SU-DHL-6 (cell line): Measurements from ENCODE around the gene TLL2.

Source experiments
- H2AFZ ChIP-seq: fragments of 200-600 bp; sonication (generic); 2 replicates; pipeline ENCODE4 v1.6.1; 2014; ENCODE audit warnings: low read depth, mild to moderate bottlenecking, moderate library complexity, mixed read lengths, antibody characterized with exemption, low read length; ENCODE audit not compliant: severe bottlenecking
- H3F3A ChIP-seq: fragments of 200-600 bp; shearing (Covaris generic); 2 replicates; pipeline ENCODE4 v1.6.0; 2016; ENCODE audit warnings: antibody characterized with exemption, mild to moderate bottlenecking; ENCODE audit not compliant: insufficient read depth
- H3K27ac ChIP-seq: fragments of 200-600 bp; sonication (generic); 2 replicates; pipeline ENCODE4 v1.5.1; 2016; ENCODE audit warnings: low read depth, mild to moderate bottlenecking, low read length, moderate library complexity, mixed read lengths
- H3K27me3 ChIP-seq: fragments of 200-600 bp; sonication (generic), shearing (Covaris generic); 2 replicates; pipeline ENCODE4 v1.6.0; 2014; ENCODE audit warnings: mild to moderate bottlenecking, low read length
- H3K36me3 ChIP-seq: fragments of 200-600 bp; sonication (generic); 2 replicates; pipeline ENCODE4 v1.6.1; 2014; ENCODE audit warnings: mild to moderate bottlenecking, low read length, mixed read lengths
- H3K4me2 ChIP-seq: fragments of 300-600, 200-600 bp; shearing (Covaris generic), sonication (generic); 2 replicates; pipeline ENCODE4 v1.6.0; 2014; ENCODE audit warnings: low read length, low read depth, mild to moderate bottlenecking; ENCODE audit not compliant: poor library complexity, severe bottlenecking
- H3K4me3 ChIP-seq: fragments of 200-600 bp; sonication (generic); 2 replicates; pipeline ENCODE4 v1.5.1; 2014; ENCODE audit warnings: antibody characterized with exemption, low read length, mild to moderate bottlenecking, mixed read lengths; ENCODE audit not compliant: insufficient read depth, poor library complexity, severe bottlenecking
- H3K79me2 ChIP-seq: fragments of 200-600 bp; sonication (generic); 2 replicates; pipeline ENCODE4 v1.6.1; 2014; ENCODE audit warnings: mild to moderate bottlenecking, low read length, moderate library complexity; ENCODE audit not compliant: insufficient read depth
- H3K9ac ChIP-seq: fragments of 200-600 bp; sonication (generic); 2 replicates; pipeline ENCODE4 v1.7.0; 2014; ENCODE audit warnings: mild to moderate bottlenecking, low read length
- H3K9me2 ChIP-seq: fragments of 200-600 bp; sonication (generic); replicated peaks from 2 replicates; pipeline ENCODE4 v1.6.1; 2014; ENCODE audit warnings: low read length; ENCODE audit not compliant: insufficient read depth
- H3K9me3 ChIP-seq: fragments of 200-600 bp; sonication (generic); 2 replicates; pipeline ENCODE4 v1.6.1; 2014; ENCODE audit warnings: low read length, mixed read lengths; ENCODE audit not compliant: insufficient read depth
- H4K20me1 ChIP-seq: fragments of 200-600 bp; sonication (generic); 2 replicates; pipeline ENCODE4 v1.6.1; 2014; ENCODE audit warnings: low read depth, mild to moderate bottlenecking, antibody characterized with exemption, low read length, moderate library complexity, mixed read lengths
- EZH2phosphoT487 ChIP-seq: fragments of 200-600 bp; sonication (generic), shearing (Covaris generic); conservative IDR thresholded peaks from 2 replicates; pipeline ENCODE4 v1.6.1; 2018; ENCODE audit warnings: mild to moderate bottlenecking, antibody characterized with exemption, low read length, moderate library complexity, mixed read lengths
- TF ChIP-seq, protein P1 (sequence below): fragments of 200-600 bp; sonication (generic); IDR thresholded peaks from one replicate; pipeline ENCODE4 v1.5.1; 2017; ENCODE audit warnings: antibody characterized with exemption, mild to moderate bottlenecking, low read length, moderate library complexity; ENCODE audit not compliant: insufficient read depth, poor library complexity, severe bottlenecking

The TLL2 gene

DNA sequence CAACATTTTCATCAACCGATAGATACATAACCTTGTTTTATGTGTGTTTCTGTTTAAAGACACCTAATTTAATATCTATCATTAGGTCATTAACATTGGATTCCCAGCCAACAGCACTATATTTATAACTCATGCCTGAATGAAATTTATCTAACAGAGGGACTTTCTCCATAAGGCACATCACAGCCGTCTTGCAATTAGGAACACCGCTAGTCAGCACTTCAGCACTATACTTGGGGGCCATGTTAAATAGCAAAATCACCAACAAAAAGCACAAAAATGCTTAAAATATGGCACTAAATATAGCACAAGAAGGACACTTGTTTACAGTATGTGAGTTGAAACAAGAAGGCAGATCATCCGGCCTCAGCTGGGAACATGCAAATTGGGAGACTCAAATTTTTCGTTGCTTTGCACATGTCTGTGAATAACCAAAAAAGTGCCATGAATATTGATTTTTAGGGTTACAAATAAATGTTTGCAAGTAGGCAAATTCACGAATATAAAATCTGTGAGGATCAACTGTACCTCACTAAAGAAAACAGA is 51.0 kb downstream of the TLL2 start:
- Histone ChIP-seq H3K4me3 (no peak overlapping the region), H4K20me1 (no peaks in the 10 kb centered on the region), H3K36me3 (no peaks in the 10 kb centered on the region), H3K27me3 (no peaks in the 10 kb centered on the region), H3F3A (no peaks in the 10 kb centered on the region), H2AFZ (no peak overlapping the region), H3K79me2 (no peaks in the 10 kb centered on the region), H3K9ac (no peak overlapping the region), H3K27ac (no peak overlapping the region), H3K4me2 (no peak overlapping the region), H3K9me2 (no peaks in the 10 kb centered on the region), H3K9me3 (no peaks in the 10 kb centered on the region)
- TF ChIP-seq, protein P1, sequence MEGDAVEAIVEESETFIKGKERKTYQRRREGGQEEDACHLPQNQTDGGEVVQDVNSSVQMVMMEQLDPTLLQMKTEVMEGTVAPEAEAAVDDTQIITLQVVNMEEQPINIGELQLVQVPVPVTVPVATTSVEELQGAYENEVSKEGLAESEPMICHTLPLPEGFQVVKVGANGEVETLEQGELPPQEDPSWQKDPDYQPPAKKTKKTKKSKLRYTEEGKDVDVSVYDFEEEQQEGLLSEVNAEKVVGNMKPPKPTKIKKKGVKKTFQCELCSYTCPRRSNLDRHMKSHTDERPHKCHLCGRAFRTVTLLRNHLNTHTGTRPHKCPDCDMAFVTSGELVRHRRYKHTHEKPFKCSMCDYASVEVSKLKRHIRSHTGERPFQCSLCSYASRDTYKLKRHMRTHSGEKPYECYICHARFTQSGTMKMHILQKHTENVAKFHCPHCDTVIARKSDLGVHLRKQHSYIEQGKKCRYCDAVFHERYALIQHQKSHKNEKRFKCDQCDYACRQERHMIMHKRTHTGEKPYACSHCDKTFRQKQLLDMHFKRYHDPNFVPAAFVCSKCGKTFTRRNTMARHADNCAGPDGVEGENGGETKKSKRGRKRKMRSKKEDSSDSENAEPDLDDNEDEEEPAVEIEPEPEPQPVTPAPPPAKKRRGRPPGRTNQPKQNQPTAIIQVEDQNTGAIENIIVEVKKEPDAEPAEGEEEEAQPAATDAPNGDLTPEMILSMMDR, result no peak
- TF ChIP-seq EZH2phosphoT487, result no peak

DNA sequence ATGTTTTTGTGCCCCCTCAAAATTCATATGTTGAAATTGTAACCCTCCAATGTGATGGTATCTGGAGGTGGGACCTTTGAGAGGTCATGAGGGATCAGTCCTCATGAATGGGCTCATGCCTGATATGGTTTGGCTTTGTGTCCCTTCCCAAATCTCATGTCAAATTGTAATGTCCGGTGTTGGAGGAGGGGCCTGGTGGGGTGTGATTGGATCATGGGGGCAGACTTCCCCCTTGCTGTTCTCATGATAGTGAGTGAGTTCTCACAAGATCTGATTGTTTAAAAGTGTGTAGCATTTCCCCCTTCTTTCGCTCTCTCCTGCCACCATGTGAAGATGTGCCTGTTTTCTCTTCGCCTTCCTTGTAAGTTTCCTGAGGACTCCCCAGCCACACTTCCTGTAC is 53.4 kb downstream of the TLL2 start:
- no peak overlapping the region for H3K27ac ChIP-seq

DNA sequence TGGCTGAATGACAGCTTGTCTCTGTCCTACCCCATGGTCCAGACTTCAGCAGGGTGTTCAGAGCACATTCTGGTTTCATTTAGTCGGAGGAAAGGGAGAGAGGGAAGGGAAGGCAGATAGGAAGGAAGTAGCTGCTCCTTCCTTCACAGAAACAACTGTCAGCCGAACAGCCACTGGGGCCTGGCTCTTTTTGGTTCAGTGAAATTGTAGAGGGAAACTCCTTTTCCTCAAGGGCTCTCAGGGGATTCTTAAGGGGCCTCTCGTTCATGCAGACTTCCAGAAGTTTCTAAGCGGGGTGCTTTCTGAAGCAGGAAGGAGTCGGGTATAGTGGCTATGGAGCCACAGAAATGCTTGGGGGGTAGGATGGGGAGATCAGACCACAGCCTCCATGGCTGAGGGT is 56.4 kb downstream of the TLL2 start:
- H3K27ac ChIP-seq, result no peak overlapping the region

More for the DNA sequence above, 53.4 kb downstream of the TLL2 start:
- no peak overlapping the region for H3K4me3 ChIP-seq
- H3K4me2 ChIP-seq, result no peak overlapping the region
- H4K20me1 ChIP-seq, result no peaks in the 10 kb centered on the region
- no peaks in the 10 kb centered on the region for H3K9me2 ChIP-seq
- no peaks in the 10 kb centered on the region for H3F3A ChIP-seq
- H3K79me2 ChIP-seq, result no peaks in the 10 kb centered on the region
- H3K9me3 ChIP-seq, result no peaks in the 10 kb centered on the region
- TF ChIP-seq, protein P1, result no peak
- no peaks in the 10 kb centered on the region for H3K36me3 ChIP-seq
- no peak overlapping the region for H2AFZ ChIP-seq
- H3K27me3 ChIP-seq, result no peaks in the 10 kb centered on the region
- H3K9ac ChIP-seq, result no peak overlapping the region

More for the DNA sequence above, 56.4 kb downstream of the TLL2 start:
- Histone ChIP-seq H4K20me1 (no peaks in the 10 kb centered on the region), H3F3A (no peaks in the 10 kb centered on the region), H3K36me3 (no peaks in the 10 kb centered on the region), H3K9me2 (no peaks in the 10 kb centered on the region), H3K27me3 (no peaks in the 10 kb centered on the region), H3K9ac (no peak overlapping the region), H3K4me2 (no peak overlapping the region), H3K79me2 (no peaks in the 10 kb centered on the region), H2AFZ (no peak overlapping the region), H3K4me3 (no peak overlapping the region), H3K9me3 (no peaks in the 10 kb centered on the region)
- no peak for TF ChIP-seq EZH2phosphoT487
- TF ChIP-seq, protein P1, result no peak
